GM18520 (cell line): ENCODE data around the gene SUN1.
"Not testable (repeated sequence)": the region's sequence is repeated elsewhere in the genome, so short reads cannot be mapped to it uniquely, and the experiment has no call there.

Experiments used
- ATAC-seq: cut with Tn5 transposase; IDR thresholded peaks from one replicate; pipeline ENCODE4 v1.9.1; 2021; ENCODE audit not compliant: unreplicated experiment

The SUN1 gene

GRCh38 chr7:832167-832967 is at the start of gene SUN1:
TSS of gene SUN1 (plus strand) at chr7:832476. CDS start at chr7:832525, 49 bp downstream.
- ATAC-seq, result peak; percentile 20

- no peak for ATAC-seq
These were observed 49.4 kb upstream of the SUN1 start for GRCh38 chr7:782718-783449.

DNA sequence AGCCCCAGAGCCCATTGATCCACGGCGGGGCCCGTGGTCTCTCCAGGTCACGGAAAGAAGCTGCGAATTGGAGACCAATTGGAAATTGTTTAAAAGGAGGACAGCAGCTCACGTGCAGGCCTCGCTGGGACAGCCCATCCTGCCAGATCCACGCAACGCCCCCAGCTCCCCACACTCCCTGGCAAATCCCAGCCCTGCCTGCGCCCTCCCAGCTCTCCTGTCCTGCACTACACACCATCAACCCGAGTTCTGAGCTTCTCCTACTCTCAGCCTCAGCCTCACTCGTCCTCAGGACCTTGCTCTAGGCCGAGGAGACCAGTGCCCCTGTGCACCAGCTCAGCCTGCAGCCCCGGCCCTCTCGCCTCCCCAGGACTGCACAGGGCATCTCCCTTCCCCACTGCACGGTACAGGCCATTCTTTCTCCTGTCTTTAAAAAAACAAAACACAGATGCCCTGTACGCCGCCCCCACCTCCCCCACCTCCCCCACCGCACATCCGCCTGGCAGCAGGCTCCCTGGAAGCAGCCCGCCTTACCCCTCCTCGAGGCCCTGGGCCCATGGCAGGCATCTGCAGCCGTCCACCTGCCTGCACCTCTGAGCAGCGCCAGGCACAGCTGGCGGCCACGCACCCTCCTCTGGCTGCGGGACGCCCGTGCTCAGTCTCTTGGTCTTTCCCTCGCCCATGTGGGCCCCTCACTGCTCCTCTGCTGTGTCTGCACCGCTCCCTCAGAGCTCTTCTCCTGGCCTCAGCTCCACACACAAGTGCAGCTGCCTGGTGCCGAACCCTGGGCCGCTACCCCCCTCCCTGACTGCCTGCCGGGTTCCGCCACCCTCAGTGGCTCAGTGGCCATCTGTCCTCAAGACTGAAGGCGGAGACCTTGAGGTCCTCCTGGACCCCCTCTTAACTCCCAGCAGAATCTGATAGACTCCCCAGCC is 48.5 kb upstream of the SUN1 start:
- no peak for ATAC-seq

GRCh38 chr7:784971-785370 is 47.3 kb upstream of the SUN1 start:
- no peak for ATAC-seq

DNA sequence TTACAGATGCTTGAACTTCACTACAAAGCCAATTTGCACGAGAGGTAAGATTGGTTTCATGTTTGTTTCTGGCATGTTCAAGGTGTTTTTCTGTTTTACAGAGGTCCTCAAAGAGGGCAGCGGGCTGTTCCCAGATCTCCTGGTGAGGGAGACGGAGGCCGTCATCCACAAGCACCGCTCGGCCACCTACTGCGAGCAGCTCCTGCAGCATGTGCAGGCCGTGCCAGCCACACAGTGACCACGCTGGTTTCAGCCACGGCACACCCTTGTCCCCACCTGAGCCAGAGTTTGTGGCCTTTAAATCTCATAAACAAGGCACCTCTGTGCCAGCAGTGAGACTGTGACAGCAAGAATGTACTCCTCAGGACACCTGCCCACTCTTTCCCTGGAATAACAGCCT is 46.9 kb upstream of the SUN1 start:
- no peak for ATAC-seq

GRCh38 chr7:786472-787255 is 45.6 kb upstream of the SUN1 start:
- ATAC-seq, result no peak

DNA sequence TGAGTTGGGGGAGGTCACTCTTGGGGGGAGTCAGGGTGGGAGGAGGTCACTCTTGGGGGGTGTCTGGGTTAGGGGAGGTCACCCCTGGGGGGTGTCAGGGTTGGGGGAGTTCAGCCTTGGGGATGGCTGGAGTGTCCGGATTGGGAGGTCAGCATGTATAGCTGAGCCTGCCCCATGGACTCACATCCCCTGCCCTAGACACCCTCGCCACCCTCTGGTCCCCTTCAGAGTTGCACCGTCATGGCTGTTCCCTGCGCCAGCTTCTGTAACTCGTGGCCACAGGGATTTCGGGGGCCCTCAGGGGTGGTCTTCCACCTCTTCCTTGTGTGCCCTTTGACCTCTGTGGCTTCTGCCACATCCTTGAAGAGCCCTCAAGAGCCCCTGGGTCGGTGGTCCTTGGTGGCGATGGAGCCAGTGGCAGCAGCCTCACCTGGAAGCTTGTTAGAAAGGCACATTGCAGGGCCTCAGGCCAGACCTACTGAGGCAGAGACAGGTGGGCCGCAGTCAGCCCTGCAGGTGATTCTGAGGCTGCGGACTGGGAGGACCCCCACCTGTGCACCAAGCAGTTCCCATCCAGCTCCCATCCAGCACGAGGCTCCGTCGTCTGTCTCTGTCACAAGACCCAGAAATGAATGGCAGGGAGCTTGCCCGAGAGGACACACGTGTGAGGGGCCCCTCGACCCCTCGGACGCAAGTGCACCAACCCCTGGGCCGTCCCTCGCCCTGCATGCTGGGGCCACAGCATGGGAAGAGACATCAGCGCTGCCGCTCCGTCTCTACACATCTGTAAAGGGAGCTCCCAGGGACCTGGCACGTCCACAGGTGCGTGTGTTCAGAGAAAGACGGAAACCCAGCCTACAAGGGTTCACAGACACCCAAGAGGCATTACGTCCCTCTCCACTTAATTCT is 44.7 kb upstream of the SUN1 start:
- no peak for ATAC-seq

GRCh38 chr7:791519-791918 is 40.8 kb upstream of the SUN1 start:
- ATAC-seq, result no peak

- no peak for ATAC-seq
These were observed 38.1 kb upstream of the SUN1 start for GRCh38 chr7:794207-794606.

GRCh38 chr7:794671-795329 is 37.5 kb upstream of the SUN1 start:
- no peak for ATAC-seq

DNA sequence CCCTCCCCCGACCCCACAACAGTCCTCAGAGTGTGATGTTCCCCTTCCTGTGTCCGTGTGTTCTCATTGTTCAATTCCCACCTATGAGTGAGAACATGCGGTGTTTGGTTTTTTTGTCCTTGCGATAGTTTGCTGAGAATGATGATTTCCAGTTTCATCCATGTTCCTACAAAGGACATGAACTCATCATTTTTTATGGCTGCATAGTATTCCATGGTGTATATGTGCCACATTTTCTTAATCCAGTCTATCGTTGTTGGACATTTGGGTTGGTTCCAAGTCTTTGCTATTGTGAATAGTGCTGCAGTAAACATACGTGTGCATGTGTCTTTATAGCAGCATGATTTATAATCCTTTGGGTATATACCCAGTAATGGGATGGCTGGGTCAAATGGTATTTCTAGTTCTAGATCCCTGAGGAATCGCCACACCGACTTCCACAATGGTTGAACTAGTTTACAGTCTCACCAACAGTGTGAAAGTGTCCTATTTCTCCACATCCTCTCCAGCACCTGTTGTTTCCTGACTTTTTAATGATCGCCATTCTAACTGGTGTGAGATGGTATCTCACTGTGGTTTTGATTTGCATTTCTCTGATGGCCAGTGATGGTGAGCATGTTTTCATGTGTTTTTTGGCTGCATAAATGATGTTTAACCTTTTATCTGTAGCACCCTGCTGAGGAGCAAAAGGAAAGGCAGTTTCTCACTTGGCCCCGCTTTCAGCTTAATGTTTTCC is 35.7 kb upstream of the SUN1 start:
- ATAC-seq, result not testable (repeated sequence)

GRCh38 chr7:798921-799470 is 33.3 kb upstream of the SUN1 start:
- ATAC-seq, result no peak

DNA sequence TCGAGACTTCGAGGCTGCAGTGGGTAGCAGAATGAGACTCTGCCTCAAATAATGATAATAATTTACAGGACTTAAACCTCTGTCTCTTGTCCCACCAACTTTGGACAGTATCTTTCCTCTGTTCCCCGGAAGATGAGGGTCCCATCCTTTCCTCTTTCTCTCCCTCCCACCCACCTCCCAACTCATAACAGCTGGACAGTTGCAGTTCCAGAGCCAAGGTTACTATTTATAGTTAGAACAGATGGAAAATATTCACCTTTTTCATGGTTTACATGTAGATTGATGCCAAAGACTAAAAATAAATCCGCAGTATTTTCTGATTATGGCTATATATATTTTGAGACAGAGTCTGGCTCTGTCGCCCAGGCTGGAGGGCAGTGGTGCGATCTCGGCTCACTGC is 31.6 kb upstream of the SUN1 start:
- no peak for ATAC-seq

GRCh38 chr7:801351-801750 is 30.9 kb upstream of the SUN1 start:
- ATAC-seq, result not testable (repeated sequence)

DNA sequence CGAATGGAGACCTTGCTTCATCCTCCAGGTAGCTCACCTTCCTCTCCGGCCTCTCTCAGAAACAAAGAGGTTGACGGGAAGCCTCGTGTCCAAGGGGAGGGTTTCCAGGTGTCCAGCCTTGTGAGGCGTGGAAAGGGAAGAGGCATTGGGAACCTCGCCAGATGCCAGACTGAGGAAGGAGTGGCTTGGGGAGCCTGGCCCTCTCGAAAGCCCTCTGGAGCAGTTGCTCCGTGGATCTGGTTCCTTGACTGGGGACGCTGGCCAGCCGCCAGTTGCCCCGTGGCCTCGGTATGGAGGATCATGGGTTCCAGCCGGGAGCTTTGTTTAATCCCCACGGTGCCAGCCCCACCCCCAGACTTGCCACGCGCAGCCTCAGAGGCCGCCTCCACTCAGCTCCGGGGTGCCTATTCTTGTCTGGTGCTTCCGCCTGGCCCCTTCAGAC is 30.3 kb upstream of the SUN1 start:
- ATAC-seq, result no peak

- ATAC-seq, result no peak
These were observed 29.6 kb upstream of the SUN1 start for GRCh38 chr7:802500-803242.

DNA sequence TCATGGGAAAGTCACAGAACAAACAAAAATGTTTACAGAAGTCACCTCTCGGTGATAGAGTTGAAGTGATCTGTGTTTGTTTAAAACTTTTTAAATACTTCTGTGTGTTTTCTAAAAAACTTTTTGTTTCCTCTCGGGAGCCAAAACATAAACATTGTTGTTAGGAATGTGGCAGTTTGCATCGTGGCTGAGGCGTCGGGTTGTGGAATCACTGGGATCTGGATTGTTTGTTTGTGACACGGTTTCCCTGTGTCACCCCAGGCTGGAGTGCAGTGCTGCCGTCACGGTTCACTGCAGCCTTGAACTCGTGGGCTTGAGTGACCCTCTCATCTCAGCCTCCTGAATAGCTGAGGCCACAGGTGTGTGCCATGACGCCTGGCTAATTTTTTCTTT is 29.0 kb upstream of the SUN1 start:
- ATAC-seq, result no peak
